Heart left ventricle (tissue), 13 donors: ENCODE measurements around the gene BANF1.

Source experiments
- POLR2A ChIP-seq, 2 donors: fragments of 450-650 bp; IDR thresholded peaks; one replicate each; pipeline ENCODE4 v1.6.1; 2017; ENCODE audit warnings: antibody characterized with exemption in 2 of 2, mild to moderate bottlenecking in 2 of 2, moderate library complexity in 2 of 2
- TF ChIP-seq, protein P1 (sequence below), 12 donors: fragments of 200-600 bp; sonication (generic) in 4 of 12; IDR thresholded peaks; one replicate each; pipeline versions ENCODE4 v1.5.0 to v1.8.0; 2018 to 2022; ENCODE audit warnings: antibody characterized with exemption in 12 of 12, mild to moderate bottlenecking in 5 of 12
- donor health status: ischemic (EF 13 %, LVEDD 7.1; RV severe dilation, severe dysfunction).
- donor health status: DM: no; HTN: yes; CAD: no.
- donor health status: DM: no; HTN: no; CAD: no.
- donor health status: ischemic (EF 25% LVEDD 6.9; RV normal size, moderate dysfunction).
- donor health status: ischemic (EF 25% LVEDD 5.7; RV mildly dilated, moderate dysfunction).
- donor health status: ischemic (EF 35%, LVEDD 5.7; RV mildly dilated, moderate dysfunction).
- donor health status: nonischemic (EF 11% LVEDD 7.7; RV severe dilation, severe dysfunction).
- donor health status: DM: yes; HTN: yes; CAD: no.
- donor health status: PGD.
- donor health status: ischemic (EF 29% LVEDD 5.4; RV normal size, mild dysfunction).
- donor health status: nonischemic (EF 23%, LVEDD 6.1; RV moderate dilation, normal function).

DNA sequence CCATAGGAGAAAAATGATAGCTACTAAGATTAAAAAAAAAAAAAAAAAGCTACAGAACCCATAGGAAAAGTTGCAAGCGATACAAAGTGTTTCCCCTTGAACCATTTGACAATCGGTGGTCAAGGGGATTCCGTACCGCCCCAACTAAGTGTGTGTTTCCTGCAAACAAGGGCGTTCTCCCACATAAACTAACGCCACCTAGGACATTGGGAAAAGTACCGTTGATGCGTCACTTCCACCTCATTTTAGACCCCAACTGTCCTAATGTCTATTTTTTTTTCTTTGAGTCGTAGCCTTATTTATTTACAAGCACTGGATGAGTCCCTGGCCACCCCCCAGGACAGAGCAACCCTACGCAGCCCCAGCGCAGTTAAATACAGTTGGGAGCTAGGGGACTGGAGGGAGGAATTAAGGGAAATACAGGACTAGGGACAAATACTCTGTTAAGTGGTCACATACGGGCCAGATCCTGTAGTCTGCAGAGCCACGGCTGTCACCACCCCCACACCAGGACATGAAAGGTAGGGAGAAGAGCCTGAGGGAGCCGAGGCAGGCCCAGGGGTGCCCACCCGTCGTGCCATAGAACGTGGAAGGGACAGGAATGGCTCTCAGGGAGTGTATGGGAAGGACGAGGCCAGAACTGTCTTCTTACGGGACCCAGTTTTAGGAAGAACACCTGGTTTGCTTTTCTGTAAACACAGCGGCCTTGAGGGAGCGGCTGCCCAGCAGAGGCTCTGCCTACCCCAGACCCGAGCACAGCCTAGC is 19.3 kb upstream of the BANF1 start:
- TF ChIP-seq, protein P1, sequence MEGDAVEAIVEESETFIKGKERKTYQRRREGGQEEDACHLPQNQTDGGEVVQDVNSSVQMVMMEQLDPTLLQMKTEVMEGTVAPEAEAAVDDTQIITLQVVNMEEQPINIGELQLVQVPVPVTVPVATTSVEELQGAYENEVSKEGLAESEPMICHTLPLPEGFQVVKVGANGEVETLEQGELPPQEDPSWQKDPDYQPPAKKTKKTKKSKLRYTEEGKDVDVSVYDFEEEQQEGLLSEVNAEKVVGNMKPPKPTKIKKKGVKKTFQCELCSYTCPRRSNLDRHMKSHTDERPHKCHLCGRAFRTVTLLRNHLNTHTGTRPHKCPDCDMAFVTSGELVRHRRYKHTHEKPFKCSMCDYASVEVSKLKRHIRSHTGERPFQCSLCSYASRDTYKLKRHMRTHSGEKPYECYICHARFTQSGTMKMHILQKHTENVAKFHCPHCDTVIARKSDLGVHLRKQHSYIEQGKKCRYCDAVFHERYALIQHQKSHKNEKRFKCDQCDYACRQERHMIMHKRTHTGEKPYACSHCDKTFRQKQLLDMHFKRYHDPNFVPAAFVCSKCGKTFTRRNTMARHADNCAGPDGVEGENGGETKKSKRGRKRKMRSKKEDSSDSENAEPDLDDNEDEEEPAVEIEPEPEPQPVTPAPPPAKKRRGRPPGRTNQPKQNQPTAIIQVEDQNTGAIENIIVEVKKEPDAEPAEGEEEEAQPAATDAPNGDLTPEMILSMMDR (IDR thresholded peaks at IDR 0.05), result no peak
- no peak for TF ChIP-seq POLR2A (IDR thresholded peaks at IDR 0.05)
